GM21825 (cell line): Measurements from ENCODE around the gene BNIP3.
"Not testable (repeated sequence)": the region's sequence is repeated elsewhere in the genome, so short reads cannot be mapped to it uniquely, and the experiment has no call there.

Experiments
- ATAC-seq: cut with Tn5 transposase; IDR thresholded peaks from one replicate; pipeline ENCODE4 v1.9.1; 2021; ENCODE audit warnings: mild to moderate bottlenecking, moderate library complexity; ENCODE audit not compliant: unreplicated experiment

BNIP3 gene

GRCh38 chr10:132002004-132002403 is 20.3 kb upstream of the BNIP3 start:
- no peak for ATAC-seq

- ATAC-seq = no peak
Observed at GRCh38 chr10:132001238-132001972, 19.7 kb upstream of the BNIP3 start.

GRCh38 chr10:131998845-131999681 is 17.3 kb upstream of the BNIP3 start:
- ATAC-seq = no peak

- ATAC-seq = no peak
Observed at GRCh38 chr10:131998050-131998844, 16.5 kb upstream of the BNIP3 start.

DNA sequence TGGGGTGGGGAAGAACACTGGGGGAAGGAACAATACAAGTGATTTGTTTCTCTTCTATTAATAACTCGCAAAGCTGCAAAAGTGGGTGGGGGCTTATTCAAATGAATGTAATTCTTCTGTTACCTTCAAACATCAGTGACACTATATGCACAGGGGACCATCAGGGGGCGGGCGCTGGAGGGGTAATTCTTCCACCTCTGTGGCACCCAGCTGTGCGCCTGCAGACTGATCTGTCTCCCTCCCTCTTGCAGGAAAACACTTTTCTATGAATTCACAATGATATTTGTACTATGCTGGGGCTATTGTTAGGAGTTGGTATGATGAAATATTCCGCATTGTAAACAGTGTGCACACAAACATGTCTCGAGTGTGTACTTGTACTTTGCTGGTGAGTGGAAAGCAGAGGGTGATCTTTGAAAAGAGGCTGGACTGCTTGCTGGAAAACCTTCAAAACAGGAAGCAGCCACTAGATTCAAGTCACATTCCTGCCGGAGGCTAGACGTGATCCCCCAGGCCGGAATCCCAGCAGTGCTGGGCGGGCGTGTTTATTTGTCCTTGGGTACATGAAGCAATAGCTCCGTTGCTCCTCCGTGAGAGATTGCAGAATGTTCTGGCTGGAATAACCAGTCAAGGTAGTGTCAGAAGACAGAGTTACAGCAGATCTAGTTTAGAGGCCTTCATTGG is 15.8 kb upstream of the BNIP3 start:
- no peak for ATAC-seq

- ATAC-seq = no peak
Observed at GRCh38 chr10:131996466-131997365, 15.0 kb upstream of the BNIP3 start.

- no peak for ATAC-seq
Observed at GRCh38 chr10:131994435-131994834, 12.7 kb upstream of the BNIP3 start.

DNA sequence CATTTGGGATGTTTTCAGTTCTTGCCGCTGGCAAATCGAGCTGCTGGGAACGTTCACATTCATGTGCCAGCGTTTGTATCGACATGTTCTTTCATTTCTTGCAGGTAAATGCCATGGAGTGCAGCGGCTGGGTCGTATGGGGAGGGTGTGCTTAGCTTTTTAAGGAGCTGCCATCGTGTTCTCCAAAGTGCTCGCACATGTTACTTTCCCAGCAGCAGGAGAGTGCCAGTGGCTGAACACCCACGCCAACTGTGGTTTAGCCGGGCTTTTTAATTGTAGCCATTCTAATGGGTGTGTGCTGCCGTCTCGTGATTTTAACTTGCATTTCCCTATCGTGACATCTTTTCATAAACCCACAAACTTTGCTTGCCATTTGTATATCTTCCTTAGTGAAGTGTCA is 11.6 kb upstream of the BNIP3 start:
- no peak for ATAC-seq

- no peak for ATAC-seq
Observed at GRCh38 chr10:131991726-131992125, 10.0 kb upstream of the BNIP3 start.

- ATAC-seq = not testable (repeated sequence)
Observed at GRCh38 chr10:131987786-131988185, 6.1 kb upstream of the BNIP3 start.

- ATAC-seq = not testable (repeated sequence)
Observed at GRCh38 chr10:131987301-131987700, 5.6 kb upstream of the BNIP3 start.

GRCh38 chr10:131986851-131987250 is 5.1 kb upstream of the BNIP3 start:
- not testable (repeated sequence) for ATAC-seq

DNA sequence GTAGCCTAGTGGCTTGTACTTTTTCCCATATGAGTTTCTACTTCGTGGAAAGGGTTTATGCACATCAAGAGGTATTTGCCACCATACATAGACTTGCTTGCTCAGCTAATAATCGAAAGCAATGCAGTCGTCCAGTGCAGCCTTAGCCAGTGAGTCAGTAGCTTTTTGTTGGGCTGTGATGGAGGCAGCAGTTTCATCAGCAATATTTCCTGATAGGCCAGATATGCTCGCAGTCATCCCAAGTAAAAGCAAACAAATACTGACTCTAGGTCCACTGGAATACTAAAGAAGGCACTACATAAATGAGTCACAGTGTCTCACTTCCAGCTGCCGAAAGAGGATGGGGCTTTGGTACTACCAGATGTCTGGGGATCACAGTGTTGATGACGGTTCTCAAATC is 2.1 kb upstream of the BNIP3 start:
- no peak for ATAC-seq

DNA sequence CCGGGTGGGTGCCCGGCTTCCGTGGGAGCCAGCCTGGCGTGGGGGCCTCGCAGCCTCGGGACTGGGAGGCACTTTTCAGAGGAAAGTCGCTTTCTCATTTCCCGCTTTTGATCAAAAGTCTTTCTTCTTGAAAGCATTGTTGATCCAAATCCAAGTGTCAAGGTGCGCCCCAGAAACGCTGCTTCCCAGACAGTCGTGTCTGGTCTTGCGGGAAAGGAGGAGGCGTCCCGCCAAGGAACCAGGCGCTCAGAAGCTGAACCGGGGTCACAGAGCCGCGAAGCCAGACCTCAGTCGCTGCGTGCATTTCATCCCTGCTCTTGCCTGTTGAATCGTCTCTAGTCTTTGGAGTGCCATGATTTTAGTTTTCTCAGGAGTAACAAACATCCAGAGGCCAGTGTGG is 1.1 kb upstream of the BNIP3 start:
- no peak for ATAC-seq

DNA sequence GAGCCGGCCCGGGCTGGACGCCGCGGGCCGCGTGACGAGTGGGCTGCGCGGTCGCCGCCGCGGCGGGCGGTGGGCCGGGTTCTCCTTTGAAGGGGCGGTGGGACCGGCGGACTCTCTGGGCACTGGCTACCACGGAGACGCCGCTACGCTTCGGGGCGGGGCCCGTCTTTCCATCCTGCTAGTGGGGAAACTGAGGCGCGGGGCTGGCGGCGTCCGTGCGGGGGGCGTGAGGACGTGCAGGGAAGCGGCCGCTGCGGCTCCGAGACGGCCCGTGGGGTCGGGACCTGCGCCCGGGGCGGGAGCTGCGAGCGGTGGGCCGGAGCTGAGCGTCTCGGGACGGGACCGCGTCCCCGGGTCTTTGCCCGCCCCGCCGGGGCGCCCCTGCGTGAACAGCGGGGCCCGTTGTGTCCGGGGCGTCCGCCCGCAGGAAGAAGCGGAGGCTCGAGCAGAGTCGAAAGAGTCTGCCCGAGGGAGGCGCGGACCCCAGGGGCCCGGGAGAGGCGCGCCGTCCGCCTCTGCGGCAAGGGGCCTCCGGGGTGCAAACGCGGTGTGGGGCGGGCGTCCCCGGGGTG is 548 bp upstream of the BNIP3 start:
- ATAC-seq = peak; percentile 25

DNA sequence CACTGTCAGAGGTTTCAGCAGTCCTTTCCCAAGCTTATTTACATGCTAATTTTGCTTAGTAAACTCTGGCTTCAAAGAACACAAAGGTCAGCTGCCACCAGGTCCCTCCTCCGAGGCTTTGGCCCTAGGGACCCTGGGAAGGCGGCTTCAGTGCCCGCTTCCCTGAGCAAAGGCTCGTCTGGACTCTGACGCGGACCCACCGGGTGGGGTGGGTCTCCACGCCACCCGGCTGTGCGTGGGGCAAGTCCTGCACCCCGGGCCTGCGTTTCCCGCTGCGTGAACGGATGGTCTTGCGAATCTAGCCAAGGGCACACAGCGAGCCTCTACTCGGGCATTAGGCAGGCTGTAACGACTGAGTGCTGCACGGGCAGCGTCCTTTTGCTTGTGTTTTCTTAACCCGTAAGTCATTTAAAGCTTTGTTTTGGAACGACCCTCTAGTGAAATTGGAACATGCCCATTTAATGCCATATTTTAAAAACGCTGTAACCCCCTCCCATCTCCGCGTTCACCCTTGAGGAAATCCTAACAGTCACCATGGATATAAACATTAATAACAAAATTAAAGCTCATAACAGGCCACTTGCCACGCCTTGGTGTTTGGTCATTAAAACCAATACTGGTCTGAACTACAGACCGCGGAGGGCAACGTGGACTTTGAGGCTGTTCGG is 828 bp downstream of the BNIP3 start:
- ATAC-seq = no peak

- no peak for ATAC-seq
Observed at GRCh38 chr10:131980321-131980720, 1.4 kb downstream of the BNIP3 start.

DNA sequence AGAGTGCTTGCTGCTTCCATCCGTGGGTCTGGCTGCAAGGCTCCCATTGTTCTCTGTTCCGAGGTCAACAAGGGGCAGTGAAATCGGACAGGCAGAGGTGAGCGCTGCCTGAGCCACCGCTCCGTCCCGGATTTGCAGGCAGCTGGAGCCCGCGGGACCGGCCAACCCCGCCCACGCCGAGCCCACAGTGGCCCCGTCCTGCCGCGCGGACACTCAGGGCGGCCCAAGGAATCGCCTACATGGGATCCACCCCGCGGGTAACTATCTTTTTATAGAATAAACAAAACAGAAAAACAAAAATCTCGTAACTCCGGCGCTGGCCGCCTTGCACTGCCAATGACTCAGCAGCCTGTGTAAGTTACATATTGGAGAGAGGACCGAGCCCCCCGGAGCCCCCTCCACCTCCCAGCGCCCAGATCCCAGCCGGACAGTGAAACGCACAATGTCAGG is 1.9 kb downstream of the BNIP3 start:
- no peak for ATAC-seq

GRCh38 chr10:131979336-131979735 is 2.4 kb downstream of the BNIP3 start:
- ATAC-seq = no peak
